ENCODE results near the gene ARHGEF7.

ARHGEF7 gene

DNA sequence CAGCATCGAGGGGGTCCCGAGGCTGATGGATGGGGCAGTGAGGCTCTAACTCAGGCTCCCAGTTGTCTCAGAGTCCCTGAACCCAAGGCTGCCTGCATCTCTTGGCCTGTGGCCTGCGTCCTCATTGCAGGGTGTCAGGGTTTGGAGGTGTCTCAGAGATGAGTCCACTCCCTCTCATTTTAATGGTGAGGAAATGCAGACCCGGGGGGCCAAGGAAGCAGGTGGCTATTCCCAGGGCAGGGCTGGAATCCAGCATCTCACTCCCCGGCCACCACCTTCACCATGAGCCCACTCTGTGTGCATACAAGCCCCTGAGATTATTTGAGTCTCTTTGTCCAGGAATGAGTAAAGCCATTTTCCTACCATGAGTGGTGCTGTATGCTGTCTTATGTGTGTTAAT, 226.8 kb downstream of the ARHGEF7 start:
- H3K27ac ChIP-seq (ENCODE audit: low read depth, low read length), result no peak overlapping the region
- no peaks in the 10 kb centered on the region for H3K27me3 ChIP-seq (ENCODE audit: low read length)
- H3F3A ChIP-seq (ENCODE audit: insufficient read depth), result no peaks in the 10 kb centered on the region
- H4K20me1 ChIP-seq (ENCODE audit: low read depth, low read length), result no peaks in the 10 kb centered on the region
- H3K9me2 ChIP-seq (replicated peaks; ENCODE audit: insufficient read depth, low read length), result no peaks in the 10 kb centered on the region
- no peaks in the 10 kb centered on the region for H3K79me2 ChIP-seq (ENCODE audit: insufficient read depth, low read length)
- no peak overlapping the region for H2AFZ ChIP-seq (ENCODE audit: low read depth, low read length, severe bottlenecking)
- no peak overlapping the region for H3K9ac ChIP-seq (ENCODE audit: low read length)
- TF ChIP-seq, protein P1, sequence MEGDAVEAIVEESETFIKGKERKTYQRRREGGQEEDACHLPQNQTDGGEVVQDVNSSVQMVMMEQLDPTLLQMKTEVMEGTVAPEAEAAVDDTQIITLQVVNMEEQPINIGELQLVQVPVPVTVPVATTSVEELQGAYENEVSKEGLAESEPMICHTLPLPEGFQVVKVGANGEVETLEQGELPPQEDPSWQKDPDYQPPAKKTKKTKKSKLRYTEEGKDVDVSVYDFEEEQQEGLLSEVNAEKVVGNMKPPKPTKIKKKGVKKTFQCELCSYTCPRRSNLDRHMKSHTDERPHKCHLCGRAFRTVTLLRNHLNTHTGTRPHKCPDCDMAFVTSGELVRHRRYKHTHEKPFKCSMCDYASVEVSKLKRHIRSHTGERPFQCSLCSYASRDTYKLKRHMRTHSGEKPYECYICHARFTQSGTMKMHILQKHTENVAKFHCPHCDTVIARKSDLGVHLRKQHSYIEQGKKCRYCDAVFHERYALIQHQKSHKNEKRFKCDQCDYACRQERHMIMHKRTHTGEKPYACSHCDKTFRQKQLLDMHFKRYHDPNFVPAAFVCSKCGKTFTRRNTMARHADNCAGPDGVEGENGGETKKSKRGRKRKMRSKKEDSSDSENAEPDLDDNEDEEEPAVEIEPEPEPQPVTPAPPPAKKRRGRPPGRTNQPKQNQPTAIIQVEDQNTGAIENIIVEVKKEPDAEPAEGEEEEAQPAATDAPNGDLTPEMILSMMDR (IDR thresholded peaks at IDR 0.05; ENCODE audit: insufficient read depth, low read length, poor library complexity, severe bottlenecking), result no peak
- no peak for TF ChIP-seq EZH2phosphoT487 (conservative IDR thresholded peaks at IDR 0.05; ENCODE audit: low read length)
- no peak overlapping the region for H3K4me3 ChIP-seq (ENCODE audit: insufficient read depth, low read length, poor library complexity, severe bottlenecking)
- no peaks in the 10 kb centered on the region for H3K9me3 ChIP-seq (ENCODE audit: insufficient read depth, low read length)
- no peaks in the 10 kb centered on the region for H3K36me3 ChIP-seq (ENCODE audit: low read length)
- no peak overlapping the region for H3K4me2 ChIP-seq (ENCODE audit: low read depth, low read length, poor library complexity, severe bottlenecking)

DNA sequence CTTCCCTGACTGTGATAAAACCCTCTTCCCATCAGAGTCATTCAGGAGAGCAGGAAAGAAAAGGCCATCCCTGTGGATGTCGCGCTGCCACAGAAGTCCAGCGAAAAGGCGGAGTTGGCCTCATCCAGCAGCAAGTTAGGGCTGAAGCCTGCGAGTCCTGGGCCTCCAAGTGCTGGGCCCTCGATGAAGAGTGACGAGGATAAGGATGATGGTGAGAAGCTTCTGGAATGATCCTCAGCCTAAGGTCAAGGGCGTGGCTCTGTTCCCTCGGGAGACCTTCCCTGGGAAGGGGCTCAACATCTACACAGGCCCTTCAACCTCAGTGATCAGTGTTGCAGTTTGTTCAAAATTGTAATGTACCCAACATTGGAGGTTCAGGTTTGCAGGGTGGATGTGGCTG, 227.6 kb downstream of the ARHGEF7 start:
- no peak overlapping the region for H3K4me2 ChIP-seq (ENCODE audit: low read depth, low read length, poor library complexity, severe bottlenecking)
- H3K9ac ChIP-seq (ENCODE audit: low read length), result no peak overlapping the region
- H3F3A ChIP-seq (ENCODE audit: insufficient read depth), result no peaks in the 10 kb centered on the region
- no peaks in the 10 kb centered on the region for H3K9me2 ChIP-seq (replicated peaks; ENCODE audit: insufficient read depth, low read length)
- H4K20me1 ChIP-seq (ENCODE audit: low read depth, low read length), result no peaks in the 10 kb centered on the region
- H3K27ac ChIP-seq (ENCODE audit: low read depth, low read length), result no peak overlapping the region
- H2AFZ ChIP-seq (ENCODE audit: low read depth, low read length, severe bottlenecking), result no peak overlapping the region
- H3K36me3 ChIP-seq (ENCODE audit: low read length), result no peaks in the 10 kb centered on the region
- no peaks in the 10 kb centered on the region for H3K9me3 ChIP-seq (ENCODE audit: insufficient read depth, low read length)
- TF ChIP-seq, protein P1 (IDR thresholded peaks at IDR 0.05; ENCODE audit: insufficient read depth, low read length, poor library complexity, severe bottlenecking), result no peak
- no peak for TF ChIP-seq EZH2phosphoT487 (conservative IDR thresholded peaks at IDR 0.05; ENCODE audit: low read length)
- no peaks in the 10 kb centered on the region for H3K27me3 ChIP-seq (ENCODE audit: low read length)
- H3K79me2 ChIP-seq (ENCODE audit: insufficient read depth, low read length), result no peaks in the 10 kb centered on the region
- no peak overlapping the region for H3K4me3 ChIP-seq (ENCODE audit: insufficient read depth, low read length, poor library complexity, severe bottlenecking)

DNA sequence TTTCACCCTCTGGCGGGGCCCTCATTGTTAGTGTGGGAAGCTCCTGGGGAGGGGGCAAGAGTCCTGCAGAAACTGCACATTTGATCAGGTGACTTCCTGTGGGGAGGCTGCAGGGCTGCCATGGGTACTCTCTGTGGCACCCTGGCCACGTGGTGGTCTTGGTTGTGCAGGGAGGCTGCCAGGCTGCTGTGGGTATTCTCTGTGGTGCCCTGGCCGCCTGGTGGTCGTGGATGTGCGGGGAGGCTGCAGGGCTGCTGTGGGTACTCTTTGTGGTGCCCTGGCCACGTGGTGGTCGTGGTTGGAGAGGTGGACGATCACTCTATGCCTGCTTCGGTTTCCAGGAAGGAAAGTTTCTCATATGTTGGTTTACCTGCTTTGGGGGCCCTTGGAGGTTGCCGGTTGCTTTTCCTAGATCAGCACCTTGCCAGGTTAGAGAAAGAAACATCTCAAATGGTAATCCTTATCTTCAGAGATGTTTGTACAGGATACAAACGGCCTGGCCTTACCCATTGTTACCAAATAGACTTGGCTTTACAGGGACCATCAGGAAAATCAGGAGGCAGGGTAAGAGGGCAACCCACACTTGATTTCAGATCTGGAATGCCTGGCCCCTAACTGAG, 228.2 kb downstream of the ARHGEF7 start:
- H3K36me3 ChIP-seq (ENCODE audit: low read length), result no peaks in the 10 kb centered on the region
- no peaks in the 10 kb centered on the region for H4K20me1 ChIP-seq (ENCODE audit: low read depth, low read length)
- H3F3A ChIP-seq (ENCODE audit: insufficient read depth), result no peaks in the 10 kb centered on the region
- TF ChIP-seq EZH2phosphoT487 (conservative IDR thresholded peaks at IDR 0.05; ENCODE audit: low read length), result no peak
- TF ChIP-seq, protein P1 (IDR thresholded peaks at IDR 0.05; ENCODE audit: insufficient read depth, low read length, poor library complexity, severe bottlenecking), result no peak
- H3K9ac ChIP-seq (ENCODE audit: low read length), result no peak overlapping the region
- no peak overlapping the region for H3K27ac ChIP-seq (ENCODE audit: low read depth, low read length)
- no peaks in the 10 kb centered on the region for H3K79me2 ChIP-seq (ENCODE audit: insufficient read depth, low read length)
- H2AFZ ChIP-seq (ENCODE audit: low read depth, low read length, severe bottlenecking), result no peak overlapping the region
- no peak overlapping the region for H3K4me3 ChIP-seq (ENCODE audit: insufficient read depth, low read length, poor library complexity, severe bottlenecking)
- H3K27me3 ChIP-seq (ENCODE audit: low read length), result no peaks in the 10 kb centered on the region
- H3K9me2 ChIP-seq (replicated peaks; ENCODE audit: insufficient read depth, low read length), result no peaks in the 10 kb centered on the region
- H3K4me2 ChIP-seq (ENCODE audit: low read depth, low read length, poor library complexity, severe bottlenecking), result no peak overlapping the region
- no peaks in the 10 kb centered on the region for H3K9me3 ChIP-seq (ENCODE audit: insufficient read depth, low read length)

Data from SU-DHL-6 (cell line).